ENCODE measurements around the gene FGF22. TPM values are rescaled to one million over a fixed set of nuclear protein-coding genes. Genes with fewer than 3 reads are reported as not detected.

Gene FGF22
- total and polyA plus RNA-seq, 2 of the 13 experiments (the other 11 are each of a cell fraction or from before 2014, with no cell fraction given): 0.24 TPM; not detected in 1

DNA sequence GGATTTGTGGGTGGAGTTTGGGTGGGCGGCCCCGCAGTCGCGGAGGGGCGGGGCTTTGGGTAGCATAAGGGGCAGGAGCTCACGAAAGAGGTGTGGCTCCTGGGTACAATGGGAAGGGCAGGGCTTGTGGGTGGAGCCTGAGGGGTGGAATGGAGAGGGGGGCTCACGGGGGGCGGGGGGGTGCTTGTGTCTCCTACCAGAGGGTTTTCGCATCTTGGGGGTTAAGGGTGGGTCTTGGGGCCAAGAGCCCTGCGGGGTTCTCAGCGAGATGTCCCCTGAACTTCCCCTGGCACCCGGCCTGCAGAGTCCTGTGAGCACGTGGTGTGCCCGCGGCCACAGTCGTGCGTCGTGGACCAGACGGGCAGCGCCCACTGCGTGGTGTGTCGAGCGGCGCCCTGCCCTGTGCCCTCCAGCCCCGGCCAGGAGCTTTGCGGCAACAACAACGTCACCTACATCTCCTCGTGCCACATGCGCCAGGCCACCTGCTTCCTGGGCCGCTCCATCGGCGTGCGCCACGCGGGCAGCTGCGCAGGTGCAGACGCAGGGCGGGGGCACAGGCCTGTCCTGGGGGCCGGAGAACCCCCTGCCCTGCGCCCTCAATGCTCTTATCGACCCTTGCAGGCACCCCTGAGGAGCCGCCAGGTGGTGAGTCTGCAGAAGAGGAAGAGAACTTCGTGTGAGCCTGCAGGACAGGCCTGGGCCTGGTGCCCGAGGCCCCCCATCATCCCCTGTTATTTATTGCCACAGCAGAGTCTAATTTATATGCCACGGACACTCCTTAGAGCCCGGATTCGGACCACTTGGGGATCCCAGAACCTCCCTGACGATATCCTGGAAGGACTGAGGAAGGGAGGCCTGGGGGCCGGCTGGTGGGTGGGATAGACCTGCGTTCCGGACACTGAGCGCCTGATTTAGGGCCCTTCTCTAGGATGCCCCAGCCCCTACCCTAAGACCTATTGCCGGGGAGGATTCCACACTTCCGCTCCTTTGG lies 41.6 kb downstream of the FGF22 start (continued):
- TF ChIP-seq ATF6 (CRISPR knock-in tag; conservative IDR thresholded peaks at IDR 0.05) (no peak), THAP9 (CRISPR knock-in tag; IDR thresholded peaks at IDR 0.05; ENCODE audit: borderline replicate concordance) (no peak), MATR3 (CRISPR knock-in tag; IDR thresholded peaks at IDR 0.05) (peak; percentile 97; the same call in 1 of the 2 replicates), POGK (CRISPR knock-in tag; conservative IDR thresholded peaks at IDR 0.05) (no peak), POLR2A (IDR thresholded peaks at IDR 0.05; ENCODE audit: insufficient read depth in 1 of 2, low read depth in 2 of 2, low read length in 2 of 2) (no peak), FIP1L1 (IDR thresholded peaks at IDR 0.05; ENCODE audit: borderline replicate concordance, insufficient read depth, low read depth, low read length) (no peak), ZNF143 (CRISPR knock-in tag; IDR thresholded peaks at IDR 0.05) (0 out of 2 replicates have a peak, but pooled peaks have one; percentile 10), ZNF44 (CRISPR knock-in tag; IDR thresholded peaks at IDR 0.05) (no peak), ZNF652 (CRISPR knock-in tag; IDR thresholded peaks at IDR 0.05; ENCODE audit: borderline replicate concordance, low read depth) (no peak), ZNF597 (CRISPR knock-in tag; IDR thresholded peaks at IDR 0.05) (no peak), ZNF776 (CRISPR knock-in tag; IDR thresholded peaks at IDR 0.05) (0 out of 2 replicates have a peak, but pooled peaks have one; percentile 62), POLR2G (IDR thresholded peaks at IDR 0.05; ENCODE audit: low read depth, low read length) (0 out of 2 replicates have a peak, but pooled peaks have one; percentile 3), HMGXB4 (CRISPR knock-in tag; IDR thresholded peaks at IDR 0.05; ENCODE audit: borderline replicate concordance in 1 of 2, low read depth in 1 of 2) (no peak), BORCS8-MEF2B (CRISPR knock-in tag; IDR thresholded peaks at IDR 0.05) (no peak), HIVEP1 (CRISPR knock-in tag; IDR thresholded peaks at IDR 0.05) (peak; percentile 49; the same call in 1 of the 2 replicates), ZIK1 (CRISPR knock-in tag; IDR thresholded peaks at IDR 0.05; ENCODE audit: borderline replicate concordance, low read depth) (no peak)
- TF ChIP-seq, protein P1, sequence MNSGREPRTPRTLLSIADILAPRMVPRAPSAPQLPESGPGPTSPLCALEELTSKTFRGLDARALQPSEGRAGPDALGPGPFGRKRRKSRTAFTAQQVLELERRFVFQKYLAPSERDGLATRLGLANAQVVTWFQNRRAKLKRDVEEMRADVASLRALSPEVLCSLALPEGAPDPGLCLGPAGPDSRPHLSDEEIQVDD (CRISPR knock-in tag; IDR thresholded peaks at IDR 0.05; ENCODE audit: borderline replicate concordance): no peak
